GM12865 (cell line): ENCODE measurements around the gene DPAGT1.

Experiments
- DNase-seq: peaks from one replicate; pipeline ENCODE4 v3.0.0; 2010; ENCODE audit warnings: low read depth
- H3K4me3 ChIP-seq: 2 replicates; pipeline ENCODE4 v1.5.1; 2011; ENCODE audit warnings: mild to moderate bottlenecking, low read depth, low read length, control low read depth
- CTCF ChIP-seq: IDR thresholded peaks from 2 replicates; pipeline ENCODE4 v1.5.1; 2011; ENCODE audit warnings: low read length, control low read depth, low read depth, inconsistent platforms; ENCODE audit not compliant: insufficient read depth; ENCODE audit errors: missing control alignments

Gene DPAGT1

GRCh38 chr11:119047205-119047604 lies 54.4 kb downstream of the DPAGT1 start:
- H3K4me3 ChIP-seq, result no peak overlapping the region
- TF ChIP-seq CTCF, result no peak
- DNase-seq, result no peak
